Epithelial cell of esophagus (primary cell): ENCODE results near the gene NELL2.
A peak's percentile ranks its signal among the peaks of the same experiment; 100 is the strongest.

Experiments used
- DNase-seq: peaks from one replicate; pipeline ENCODE4 v3.0.0; 2010; ENCODE audit warnings: low read depth
- H3K4me3 ChIP-seq: 2 replicates; pipeline ENCODE4 v1.5.1; 2011; ENCODE audit warnings: mild to moderate bottlenecking, low read length, control low read depth
- TF ChIP-seq, protein P1 (sequence below): IDR thresholded peaks from 2 replicates; pipeline ENCODE4 v1.5.1; 2011; ENCODE audit warnings: low read depth, mild to moderate bottlenecking, low read length, control low read depth, inconsistent platforms; ENCODE audit not compliant: insufficient read depth; ENCODE audit errors: missing control alignments

The NELL2 gene

DNA sequence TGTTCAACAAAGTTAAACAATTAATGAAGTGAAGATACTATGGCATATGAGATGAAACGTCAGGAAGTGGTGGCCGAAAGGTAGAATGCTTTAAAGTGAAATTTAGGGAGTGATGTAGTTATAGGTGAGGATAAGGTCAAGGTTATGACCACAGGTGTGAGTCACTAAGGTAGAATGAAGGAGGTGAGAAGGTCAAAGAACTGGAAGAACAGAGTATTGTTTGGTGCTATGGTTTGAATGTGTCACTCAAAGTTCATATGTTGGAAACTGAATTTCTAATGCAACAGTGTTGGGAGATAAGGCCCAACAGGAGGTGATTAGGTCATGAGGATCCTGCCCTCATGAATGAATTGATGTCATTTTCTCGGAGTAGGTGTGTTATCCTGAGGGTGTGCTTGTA lies 293.6 kb downstream of the NELL2 start:
- no peak overlapping the region for H3K4me3 ChIP-seq
- TF ChIP-seq, protein P1, sequence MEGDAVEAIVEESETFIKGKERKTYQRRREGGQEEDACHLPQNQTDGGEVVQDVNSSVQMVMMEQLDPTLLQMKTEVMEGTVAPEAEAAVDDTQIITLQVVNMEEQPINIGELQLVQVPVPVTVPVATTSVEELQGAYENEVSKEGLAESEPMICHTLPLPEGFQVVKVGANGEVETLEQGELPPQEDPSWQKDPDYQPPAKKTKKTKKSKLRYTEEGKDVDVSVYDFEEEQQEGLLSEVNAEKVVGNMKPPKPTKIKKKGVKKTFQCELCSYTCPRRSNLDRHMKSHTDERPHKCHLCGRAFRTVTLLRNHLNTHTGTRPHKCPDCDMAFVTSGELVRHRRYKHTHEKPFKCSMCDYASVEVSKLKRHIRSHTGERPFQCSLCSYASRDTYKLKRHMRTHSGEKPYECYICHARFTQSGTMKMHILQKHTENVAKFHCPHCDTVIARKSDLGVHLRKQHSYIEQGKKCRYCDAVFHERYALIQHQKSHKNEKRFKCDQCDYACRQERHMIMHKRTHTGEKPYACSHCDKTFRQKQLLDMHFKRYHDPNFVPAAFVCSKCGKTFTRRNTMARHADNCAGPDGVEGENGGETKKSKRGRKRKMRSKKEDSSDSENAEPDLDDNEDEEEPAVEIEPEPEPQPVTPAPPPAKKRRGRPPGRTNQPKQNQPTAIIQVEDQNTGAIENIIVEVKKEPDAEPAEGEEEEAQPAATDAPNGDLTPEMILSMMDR: no peak
- DNase-seq: no peak

DNA sequence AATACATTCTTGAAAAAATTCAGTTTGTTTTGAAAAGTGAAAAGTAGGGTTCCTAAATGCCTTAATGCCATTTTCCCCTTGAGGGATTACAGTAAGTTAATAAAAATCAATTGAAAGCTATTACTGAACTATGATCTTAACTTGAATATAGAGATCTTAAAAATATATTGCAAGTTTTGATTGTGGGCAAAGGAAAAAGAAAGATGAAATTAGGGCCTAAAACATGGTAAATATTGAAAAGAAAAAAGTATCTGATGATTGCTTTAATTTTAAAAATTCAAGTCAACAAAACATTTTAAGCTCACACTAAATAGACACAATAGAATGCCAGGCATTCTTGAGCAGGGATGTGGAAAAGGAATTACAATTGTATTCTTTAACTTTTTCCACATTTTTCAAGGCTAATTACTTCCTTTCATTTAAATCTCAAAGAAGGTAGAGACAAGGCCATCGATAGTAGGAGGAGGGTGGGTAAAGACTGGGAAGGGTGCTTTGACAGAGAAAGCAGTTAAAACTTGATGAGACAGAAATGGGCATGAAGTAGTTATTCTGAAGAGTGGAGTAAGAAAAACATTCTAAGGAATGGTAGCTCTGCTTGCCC lies 294.4 kb downstream of the NELL2 start:
- no peak overlapping the region for H3K4me3 ChIP-seq
- TF ChIP-seq, protein P1: no peak
- no peak for DNase-seq

DNA sequence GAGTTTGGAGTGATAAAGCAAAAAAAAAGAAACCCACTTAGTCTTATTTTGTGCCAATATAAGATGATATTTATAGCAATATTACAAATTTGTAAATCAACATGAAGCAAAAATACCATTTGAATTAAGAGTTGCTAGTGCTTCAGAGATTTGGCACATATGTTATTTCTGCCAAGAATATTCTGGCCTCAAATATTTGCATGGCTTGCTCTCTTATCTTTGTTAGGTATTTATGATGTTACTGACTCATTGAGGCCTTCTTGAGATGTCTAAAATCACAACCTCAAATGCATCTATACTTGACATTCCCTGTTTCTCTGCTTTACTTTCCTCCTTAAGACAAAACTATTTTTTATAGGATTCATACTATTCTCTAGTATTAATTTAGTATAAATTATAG lies 301.5 kb downstream of the NELL2 start:
- no peak overlapping the region for H3K4me3 ChIP-seq
- DNase-seq: no peak
- TF ChIP-seq, protein P1: no peak

DNA sequence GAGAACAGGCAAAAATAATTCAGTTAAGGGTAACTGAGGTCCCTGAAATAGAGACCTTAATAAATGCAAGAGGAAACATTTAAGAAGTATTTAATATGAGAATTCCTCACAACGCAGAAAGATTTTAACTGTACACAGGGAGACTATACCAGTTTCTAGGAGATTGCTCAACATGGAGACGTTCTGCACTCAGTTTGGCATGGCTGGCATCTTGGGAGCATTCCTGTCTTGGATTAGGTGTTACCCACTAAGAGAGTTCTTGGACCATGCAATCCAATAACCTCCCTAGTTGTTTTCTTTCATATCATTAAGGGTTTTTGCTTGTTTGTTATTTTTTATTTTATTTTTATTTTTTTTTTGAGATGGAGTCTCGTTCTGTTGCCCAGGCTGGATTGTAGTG lies 302.4 kb downstream of the NELL2 start:
- DNase-seq: no peak
- no peak overlapping the region for H3K4me3 ChIP-seq
- TF ChIP-seq, protein P1: no peak

DNA sequence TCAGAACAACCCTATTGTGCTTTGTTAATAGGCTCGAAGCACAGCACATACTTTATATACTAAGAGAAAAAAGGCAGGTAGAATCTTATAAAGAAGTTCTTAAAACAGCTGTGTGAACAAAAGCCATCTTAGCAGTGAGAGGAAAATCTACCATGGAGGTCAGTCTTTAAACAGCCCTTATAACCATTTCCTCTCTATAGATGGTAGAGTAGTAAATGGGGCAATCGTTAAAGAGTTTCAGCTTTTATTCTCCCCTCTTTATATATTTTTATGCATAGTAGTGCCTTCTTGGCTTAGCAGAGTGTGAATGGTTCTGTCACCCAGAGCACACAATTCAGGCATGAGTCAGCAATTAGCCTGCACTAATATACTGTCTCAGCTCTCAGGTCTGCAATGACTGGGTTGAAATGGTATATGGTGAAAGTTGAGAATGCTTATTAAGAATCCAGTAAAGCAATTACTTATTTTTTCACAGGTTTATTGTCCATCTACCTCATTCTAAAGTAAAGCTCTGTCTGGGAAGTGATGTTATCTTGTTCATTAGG lies 305.0 kb downstream of the NELL2 start:
- DNase-seq: peak; percentile 29
- H3K4me3 ChIP-seq: no peak overlapping the region
- TF ChIP-seq, protein P1: no peak

DNA sequence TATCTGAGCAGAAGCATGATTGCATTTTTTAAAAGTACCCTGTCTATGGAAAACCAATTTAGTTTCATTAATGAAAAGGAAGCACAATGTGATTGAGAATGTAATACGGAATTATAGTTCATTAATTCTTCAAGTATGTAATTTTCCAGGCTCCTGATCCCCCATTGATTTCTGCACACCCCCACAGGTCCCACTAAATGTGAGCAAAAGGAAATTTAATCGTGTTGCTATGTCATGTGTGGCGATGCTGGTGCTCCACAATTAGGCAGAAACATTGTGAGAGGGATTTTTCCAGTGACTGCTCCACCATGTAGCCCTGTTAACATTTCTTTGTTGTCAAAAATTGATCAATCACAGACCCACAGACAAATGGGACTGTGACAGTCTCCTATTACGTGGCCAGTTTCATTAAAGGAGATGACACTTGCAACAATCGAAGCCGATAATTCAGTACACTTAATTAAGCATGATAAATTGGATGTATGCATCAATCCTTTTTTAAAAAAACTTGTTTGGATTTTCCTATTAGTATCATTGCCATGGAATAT lies 306.0 kb downstream of the NELL2 start:
- TF ChIP-seq, protein P1: no peak
- no peak overlapping the region for H3K4me3 ChIP-seq

DNA sequence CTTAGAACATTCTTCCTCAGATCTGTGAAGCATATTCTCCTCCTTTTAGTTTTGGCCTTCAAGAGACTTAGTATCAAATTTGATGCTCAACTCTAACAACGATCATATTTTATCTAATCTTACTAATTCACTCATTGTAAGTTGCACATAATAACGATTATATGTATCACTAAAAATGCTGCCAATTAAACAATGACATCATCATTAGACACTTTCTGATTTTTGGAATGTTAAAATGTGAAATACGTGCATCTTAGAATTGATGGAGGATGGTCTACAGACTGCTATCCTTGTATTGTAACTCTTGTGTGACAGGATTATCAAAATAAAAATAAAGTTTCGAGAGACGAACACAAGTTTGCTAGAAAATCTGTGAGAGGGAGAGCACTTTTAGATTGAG lies 311.0 kb downstream of the NELL2 start:
- TF ChIP-seq, protein P1: no peak
- DNase-seq: no peak

More for the DNA sequence above, 306.0 kb downstream of the NELL2 start:
- DNase-seq: no peak

More for the DNA sequence above, 311.0 kb downstream of the NELL2 start:
- H3K4me3 ChIP-seq: no peak overlapping the region
